Lung (tissue), 12 donors: ENCODE measurements around the gene STAT5B. TPM values are rescaled to one million over a fixed set of nuclear protein-coding genes. Genes with fewer than 3 reads are reported as not detected.

Experiments
- ATAC-seq: fragments of 200-7000 bp; cut with Tn5 transposase; one replicate; pipeline ENCODE4 v1.9.1; 2020; ENCODE audit warnings: moderate number of reproducible peaks; ENCODE audit not compliant: insufficient read depth, low FRiP score
- DNase-seq, 3 donors: peaks; one replicate each; pipeline ENCODE4 v3.0.0-alpha.2; 2013 to 2017
- H3K27ac ChIP-seq, 2 donors: one replicate each; pipeline ENCODE4 v1.5.1; 2013; ENCODE audit warnings: mild to moderate bottlenecking in 2 of 2, moderate library complexity in 2 of 2, control low read depth in 1 of 2, inconsistent platforms in 1 of 2, low read depth in 1 of 2, low read length in 1 of 2
- H3K27me3 ChIP-seq, 3 donors: one replicate each; pipeline ENCODE4 v1.5.1; 2013; ENCODE audit warnings: low read length in 2 of 3; ENCODE audit not compliant: control insufficient read depth in 3 of 3, insufficient read depth in 3 of 3
- H3K36me3 ChIP-seq, 4 donors: one replicate each; pipeline ENCODE4 v1.5.1; 2013; ENCODE audit warnings: low read length in 4 of 4, mild to moderate bottlenecking in 1 of 4, moderate library complexity in 1 of 4; ENCODE audit not compliant: control insufficient read depth in 4 of 4, insufficient read depth in 4 of 4
- H3K4me1 ChIP-seq, 5 donors: one replicate each; pipeline ENCODE4 v1.5.1; 2013; ENCODE audit warnings: low read length in 5 of 5, mild to moderate bottlenecking in 2 of 5, moderate library complexity in 1 of 5; ENCODE audit not compliant: control insufficient read depth in 5 of 5, insufficient read depth in 5 of 5
- H3K4me3 ChIP-seq: one replicate; pipeline ENCODE4 v1.5.1; 2013; ENCODE audit warnings: mild to moderate bottlenecking, control low read depth, moderate library complexity
- H3K9ac ChIP-seq, 2 donors: one replicate each; pipeline ENCODE4 v1.5.1; 2013; ENCODE audit warnings: low read length in 2 of 2, control low read depth in 1 of 2; ENCODE audit not compliant: insufficient read depth in 1 of 2
- H3K9me3 ChIP-seq, 4 donors: one replicate each; pipeline ENCODE4 v1.5.1; 2013; ENCODE audit warnings: low read length in 3 of 4, mild to moderate bottlenecking in 1 of 4, moderate library complexity in 1 of 4; ENCODE audit not compliant: control insufficient read depth in 4 of 4, insufficient read depth in 3 of 4
- WGBS, 2 donors: extraction: QIAGEN DNeasy Blood & Tissue Kit; methylation state at CpG; one replicate each; pipeline ENCODE4 v1.1.7; 2013; 5-methylcytosine and 5-hydroxymethylcytosine counted together
- polyA plus RNA-seq, 2 donors: library from polyadenylated mRNA; stranded (reverse); fragments of 200-250 nt; gene quantifications; one replicate each; pipeline ENCODE4 v1.2.1, GENCODE V29; 2013
- total RNA-seq, 2 donors: library from RNA; depleted of rRNA in 1 of 2; stranded (reverse); fragments of >200 nt in 1 of 2; gene quantifications; one replicate each; pipeline ENCODE4 v1.2.1, GENCODE V29; 2014 to 2021
- TF ChIP-seq, protein P1 (sequence below): IDR thresholded peaks from 2 replicates; pipeline ENCODE4 v1.5.1; 2012; ENCODE audit warnings: mild to moderate bottlenecking; ENCODE audit errors: control extremely low read depth, extremely low read depth
- donor health status: control.
- donor health status: control.
- donor health status: Bipolar disorder and iron deficiency.
- donor health status: healthy.
- donor health status: DM: yes; HTN: yes; CAD: no.

The STAT5B gene
- total and polyA plus RNA-seq, 4 donors, result 23.3 to 53.6 (median 48.1) TPM

DNA sequence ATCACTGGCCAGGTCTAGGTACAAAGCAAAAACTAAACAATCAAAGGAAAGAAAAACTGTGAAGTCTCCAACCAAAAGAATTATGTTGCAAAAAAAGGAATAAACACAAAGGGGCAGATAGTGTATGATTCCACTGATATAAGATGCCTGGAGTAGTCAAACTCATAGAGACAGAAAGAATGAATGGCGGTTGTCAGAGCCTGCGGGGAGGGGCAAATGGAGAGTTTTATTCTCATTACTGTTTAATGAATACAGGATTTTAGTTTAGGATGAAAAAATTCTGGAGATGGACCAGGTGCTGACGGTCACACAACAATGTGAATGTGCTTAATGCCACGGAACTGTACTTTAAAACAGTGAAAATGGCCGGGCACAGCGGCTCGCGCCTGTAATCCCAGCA, 20.7 kb downstream of the STAT5B start:
- WGBS, 2 donors, result 96 to 98% methylated on average over 8 of the region's 8 CpGs
- Histone ChIP-seq H3K36me3 (no peaks in the 10 kb centered on the region), H3K27me3 (no peaks in the 10 kb centered on the region), H3K4me3 (no peak overlapping the region), H3K9me3 (no peaks in the 10 kb centered on the region), H3K4me1 (peaks cover 0 to 9% (median 0%) of the 10 kb centered on the region in 5 donors), H3K27ac (no peak overlapping the region), H3K9ac (no peak overlapping the region)
- TF ChIP-seq, protein P1, sequence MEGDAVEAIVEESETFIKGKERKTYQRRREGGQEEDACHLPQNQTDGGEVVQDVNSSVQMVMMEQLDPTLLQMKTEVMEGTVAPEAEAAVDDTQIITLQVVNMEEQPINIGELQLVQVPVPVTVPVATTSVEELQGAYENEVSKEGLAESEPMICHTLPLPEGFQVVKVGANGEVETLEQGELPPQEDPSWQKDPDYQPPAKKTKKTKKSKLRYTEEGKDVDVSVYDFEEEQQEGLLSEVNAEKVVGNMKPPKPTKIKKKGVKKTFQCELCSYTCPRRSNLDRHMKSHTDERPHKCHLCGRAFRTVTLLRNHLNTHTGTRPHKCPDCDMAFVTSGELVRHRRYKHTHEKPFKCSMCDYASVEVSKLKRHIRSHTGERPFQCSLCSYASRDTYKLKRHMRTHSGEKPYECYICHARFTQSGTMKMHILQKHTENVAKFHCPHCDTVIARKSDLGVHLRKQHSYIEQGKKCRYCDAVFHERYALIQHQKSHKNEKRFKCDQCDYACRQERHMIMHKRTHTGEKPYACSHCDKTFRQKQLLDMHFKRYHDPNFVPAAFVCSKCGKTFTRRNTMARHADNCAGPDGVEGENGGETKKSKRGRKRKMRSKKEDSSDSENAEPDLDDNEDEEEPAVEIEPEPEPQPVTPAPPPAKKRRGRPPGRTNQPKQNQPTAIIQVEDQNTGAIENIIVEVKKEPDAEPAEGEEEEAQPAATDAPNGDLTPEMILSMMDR, result no peak
- DNase-seq (no peak), ATAC-seq (no peak)

- H3K27me3 ChIP-seq, result no peaks in the 10 kb centered on the region
- H3K36me3 ChIP-seq, result no peaks in the 10 kb centered on the region
- H3K9me3 ChIP-seq, result no peaks in the 10 kb centered on the region
- H3K4me3 ChIP-seq, result no peak overlapping the region
- WGBS, 2 donors, result 96 to 97% methylated on average over 5 of the region's 5 CpGs
- TF ChIP-seq, protein P1, result no peak
- DNase-seq, result no peak
- no peak for ATAC-seq
- peaks cover 0 to 20% (median 6%) of the 10 kb centered on the region in 5 donors for H3K4me1 ChIP-seq
- H3K9ac ChIP-seq, result no peak overlapping the region
- no peak overlapping the region for H3K27ac ChIP-seq
Measured at GRCh38 chr17:42253578-42253977, 22.6 kb downstream of the STAT5B start.

- H3K9ac ChIP-seq, result no peak overlapping the region
- no peaks in the 10 kb centered on the region for H3K36me3 ChIP-seq
- ATAC-seq, result no peak
- H3K27ac ChIP-seq, result no peak overlapping the region
- DNase-seq, result no peak
- H3K9me3 ChIP-seq, result no peaks in the 10 kb centered on the region
- H3K27me3 ChIP-seq, result no peaks in the 10 kb centered on the region
- WGBS, 2 donors, result 51 to 62% methylated on average over 4 of the region's 4 CpGs
- no peak overlapping the region for H3K4me3 ChIP-seq
- H3K4me1 ChIP-seq, result peaks cover 0 to 22% (median 10%) of the 10 kb centered on the region in 5 donors
- TF ChIP-seq, protein P1, result no peak
Measured at GRCh38 chr17:42252597-42253550, 23.3 kb downstream of the STAT5B start.
